Measurements from ENCODE around the gene TBC1D5. TPM values are rescaled to one million over a fixed set of nuclear protein-coding genes. Genes with fewer than 3 reads are reported as not detected.

TBC1D5 gene
- total and polyA plus RNA-seq, 2 of the 8 experiments (the other 6 are each of a cell fraction or from before 2014, with no cell fraction given): 11.0 to 22.9 TPM

- peaks cover 0 to 4% (median 1%) of the 10 kb centered on the region in 4 experiments; a peak in 3 of 7 replicates for H3K4me1 ChIP-seq (replicated peaks in 1 of 4; ENCODE audit: control insufficient read depth in 3 of 4, insufficient read depth in 4 of 4, low read length in 3 of 4)
- H4K20me1 ChIP-seq (replicated peaks in 1 of 2; ENCODE audit: control insufficient read depth in 1 of 2, insufficient read depth in 2 of 2, low read length in 2 of 2): no peaks in the 10 kb centered on the region
- DNase-seq (ENCODE audit: low read depth in 1 of 2, low spot score in 2 of 2) (no peak), FAIRE-seq (no peak)
- no peak overlapping the region for H3K18ac ChIP-seq (ENCODE audit: extremely low read depth, low read length)
- no peak overlapping the region for H3K9ac ChIP-seq (replicated peaks in 1 of 4; ENCODE audit: extremely low read depth in 1 of 4, low read depth in 3 of 4, low read length in 3 of 4)
- no peaks in the 10 kb centered on the region for H3K79me1 ChIP-seq (ENCODE audit: low read depth, low read length)
- no peak overlapping the region for H3K14ac ChIP-seq (ENCODE audit: insufficient read length)
- no peaks in the 10 kb centered on the region for H3K27me3 ChIP-seq (replicated peaks in 1 of 4; ENCODE audit: control insufficient read depth in 3 of 4, extremely low read depth in 1 of 4, insufficient read depth in 3 of 4, low read length in 3 of 4)
- H2BK5ac ChIP-seq (ENCODE audit: low read depth, low read length): no peak overlapping the region
- CTCF ChIA-PET (ENCODE audit: partially characterized antibody): interaction anchor here (1.0 to 1.2 kb wide), 2 partner anchors 12 to 45 kb away, joined by 3 to 4 read pairs; no protein-coding TSS in a partner anchor
- no peak overlapping the region for H4K8ac ChIP-seq (ENCODE audit: extremely low read depth, insufficient read depth, low read length)
- H3K4ac ChIP-seq (replicated peaks; ENCODE audit: insufficient read length, low read depth, low read length): no peak overlapping the region
- 72% methylated on average over 1 of the region's 1 CpG; no CpG with 5 or more reads in 1 of the 2 experiments for WGBS, 2 experiments (ENCODE audit: extremely low coverage in 1 of 2, insufficient coverage in 1 of 2, insufficient read length in 1 of 2, insufficient replicate concordance in 2 of 2, low coverage in 1 of 2, low lambda C conversion rate in 2 of 2, missing lambda C conversion rate in 1 of 2)
- H2AFZ ChIP-seq (ENCODE audit: low read length): no peak overlapping the region
- H2BK120ac ChIP-seq (replicated peaks; ENCODE audit: low read depth, low read length): no peak overlapping the region
- no peak overlapping the region for H2BK12ac ChIP-seq (ENCODE audit: low read depth, low read length)
- no peaks in the 10 kb centered on the region for H3K23me2 ChIP-seq (ENCODE audit: low read depth, low read length)
- H3K27ac ChIP-seq (ENCODE audit: low read depth, low read length): no peak overlapping the region
- no peaks in the 10 kb centered on the region for H3K79me2 ChIP-seq (ENCODE audit: control insufficient read depth in 1 of 2, insufficient read depth in 2 of 2, low read length in 2 of 2)
- H4K5ac ChIP-seq (ENCODE audit: insufficient read length, low read depth, low read length): no peak overlapping the region
- TF ChIP-seq SIN3A (conservative IDR thresholded peaks at IDR 0.05 in 1 of 2, IDR thresholded peaks at IDR 0.05 in 1 of 2; ENCODE audit: low read depth in 1 of 2, low read length in 2 of 2) (no peak), KDM4A (IDR thresholded peaks at IDR 0.05; ENCODE audit: low read depth, low read length, severe bottlenecking) (no peak), BACH1 (IDR thresholded peaks at IDR 0.05; ENCODE audit: low read length) (no peak), ASH2L (IDR thresholded peaks at IDR 0.05; ENCODE audit: low read length) (no peak), BCL11A (IDR thresholded peaks at IDR 0.05; ENCODE audit: low read depth in 2 of 2, low read length in 2 of 2) (no peak), SIRT6 (IDR thresholded peaks at IDR 0.05; ENCODE audit: low read length) (no peak), CBX5 (IDR thresholded peaks at IDR 0.05; ENCODE audit: low read depth, low read length) (no peak), EP300 (IDR thresholded peaks at IDR 0.05; ENCODE audit: borderline replicate concordance in 1 of 2, low read depth in 2 of 2, low read length in 2 of 2) (no peak)
- no peak overlapping the region for H3K23ac ChIP-seq (ENCODE audit: insufficient read length)
- H4K91ac ChIP-seq (replicated peaks; ENCODE audit: insufficient read length, low read length): no peak overlapping the region
- H2BK15ac ChIP-seq (ENCODE audit: low read length): no peak overlapping the region
- no peak overlapping the region for H2BK20ac ChIP-seq (ENCODE audit: low read length)
- no peaks in the 10 kb centered on the region for H3K9me3 ChIP-seq (ENCODE audit: insufficient read depth in 2 of 2, low read depth in 1 of 2, low read length in 1 of 2)
- H2AK5ac ChIP-seq (ENCODE audit: low read depth, low read length): no peak overlapping the region
- H3K4me3 ChIP-seq (ENCODE audit: extremely low read depth in 1 of 4, insufficient read depth in 2 of 4, low read depth in 3 of 4, low read length in 4 of 4): no peak overlapping the region
- POLR2A ChIA-PET (ENCODE audit: partially characterized antibody): no interaction called here
- no peaks in the 10 kb centered on the region for H3K36me3 ChIP-seq (ENCODE audit: control insufficient read depth in 2 of 4, insufficient read depth in 4 of 4, low read length in 3 of 4)
- no peak overlapping the region for H3K56ac ChIP-seq (replicated peaks; ENCODE audit: insufficient read length, low read depth, low read length)
- peak overlapping the region in 1 of 2 experiments; percentile 25; a peak in 2 of 4 replicates for H3K4me2 ChIP-seq (ENCODE audit: insufficient read depth in 1 of 2, low read depth in 2 of 2, low read length in 2 of 2)
Observed at GRCh38 chr3:17188378-17188777, 554.1 kb downstream of the TBC1D5 start.
